HG02642 (cell line): ENCODE measurements around the gene ZNF778.
"Not testable (repeated sequence)": the region's sequence is repeated elsewhere in the genome, so short reads cannot be mapped to it uniquely, and the experiment has no call there.

Experiments
- ATAC-seq: cut with Tn5 transposase; IDR thresholded peaks from one replicate; pipeline ENCODE4 v1.9.1; 2021; ENCODE audit warnings: mild to moderate bottlenecking; ENCODE audit not compliant: unreplicated experiment, poor library complexity

Gene ZNF778

DNA sequence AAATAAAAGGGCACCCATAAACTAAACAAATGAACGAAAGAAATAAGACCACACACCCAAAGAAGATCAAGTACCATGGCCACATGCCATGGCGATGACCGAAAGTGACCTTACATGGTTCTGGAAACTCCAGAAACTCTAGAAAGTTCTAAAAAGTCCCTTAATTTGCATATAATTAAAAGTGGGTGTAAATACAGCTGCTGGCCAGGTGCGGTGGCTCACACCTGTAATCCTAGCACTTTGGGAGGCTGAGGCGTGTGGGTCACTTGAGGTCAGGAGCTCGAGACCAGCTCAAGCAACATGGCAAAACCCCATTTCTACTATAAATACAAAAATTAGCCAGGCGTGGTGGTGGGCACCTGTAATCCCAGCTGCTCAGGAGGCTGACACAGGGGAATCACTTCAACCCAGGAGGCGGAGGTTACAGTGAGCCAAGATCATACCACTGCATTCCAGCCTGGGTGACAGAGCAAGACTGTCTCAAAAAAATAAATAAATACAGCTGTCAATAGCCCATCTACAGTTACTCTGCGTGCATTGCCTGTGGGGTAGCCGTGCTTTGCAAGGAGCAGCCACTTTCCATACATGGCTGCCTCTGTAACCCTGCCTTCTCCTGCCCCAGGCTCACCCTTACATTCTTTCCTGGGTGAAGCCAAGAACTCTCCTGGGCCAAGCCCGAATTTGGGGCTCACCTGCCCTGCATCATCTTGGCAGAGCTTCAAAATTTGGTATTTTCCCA is 7.2 kb upstream of the ZNF778 start:
- ATAC-seq: no peak

DNA sequence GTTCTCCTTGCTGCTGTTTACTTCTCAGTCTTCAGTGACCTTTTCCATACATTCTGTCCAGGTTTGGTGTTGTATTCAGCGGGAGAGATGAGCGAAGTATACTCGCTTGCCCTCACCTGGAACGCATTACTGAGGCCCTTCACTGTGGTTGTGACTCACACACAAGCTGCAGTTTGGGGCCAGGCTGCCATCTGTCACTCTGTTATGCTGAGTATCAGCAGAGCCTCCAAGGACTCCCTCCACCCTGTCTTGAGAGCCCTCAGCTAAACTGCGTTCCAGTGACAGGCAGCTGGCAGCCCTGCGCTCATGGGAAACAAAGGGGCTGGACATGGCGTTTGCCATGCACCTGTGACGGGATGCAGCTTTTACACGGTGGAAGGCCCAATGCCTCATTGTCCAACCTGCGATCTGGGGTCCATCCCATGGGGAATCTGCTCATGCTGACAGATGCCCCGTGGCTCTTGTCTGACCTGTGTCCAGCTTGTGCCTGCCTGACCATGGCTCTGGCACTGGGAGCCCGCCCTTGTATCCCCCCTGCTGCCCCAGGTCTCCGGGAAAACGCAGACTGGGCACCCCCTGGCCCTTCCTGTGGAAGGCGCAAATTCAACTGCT is 6.5 kb upstream of the ZNF778 start:
- ATAC-seq: no peak

DNA sequence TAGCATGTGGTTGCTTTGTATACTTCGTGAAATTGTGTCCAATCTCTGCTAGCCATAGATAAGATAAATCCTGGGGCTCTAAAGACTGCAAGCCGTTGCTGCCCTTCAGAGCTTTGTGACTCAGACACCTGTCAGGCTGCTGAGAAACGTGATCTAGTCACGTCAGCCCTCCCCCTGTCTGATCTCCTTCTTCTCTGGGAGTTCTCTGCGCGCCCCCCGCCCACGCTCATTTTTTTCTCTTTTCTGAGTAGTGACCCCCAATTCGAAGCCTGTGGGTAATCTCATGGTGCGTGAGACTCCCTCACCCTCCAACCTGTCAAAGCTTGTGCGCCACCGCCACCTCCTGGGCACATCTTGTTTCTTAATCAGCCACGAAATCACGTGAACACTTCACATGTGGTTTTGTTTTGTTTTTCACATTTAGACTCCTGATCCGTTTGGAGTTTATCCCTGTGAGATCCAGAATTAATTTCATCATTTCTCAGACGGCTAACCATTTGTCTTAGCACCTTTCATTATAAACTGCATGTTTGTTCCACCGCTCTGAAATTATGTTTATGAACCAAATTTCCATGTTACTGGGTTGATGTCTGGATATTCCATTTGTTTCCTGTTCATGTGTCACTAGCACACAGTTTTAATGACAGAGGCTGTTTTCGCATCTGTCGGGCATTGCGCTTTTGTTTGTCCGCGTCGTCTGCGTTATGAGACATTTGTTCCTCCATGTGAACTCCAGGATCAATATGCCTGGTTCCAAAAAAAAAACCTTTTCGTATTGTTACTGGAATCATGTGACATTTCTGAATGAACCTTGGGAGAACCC is 977 bp upstream of the ZNF778 start:
- peak; percentile 37 for ATAC-seq

DNA sequence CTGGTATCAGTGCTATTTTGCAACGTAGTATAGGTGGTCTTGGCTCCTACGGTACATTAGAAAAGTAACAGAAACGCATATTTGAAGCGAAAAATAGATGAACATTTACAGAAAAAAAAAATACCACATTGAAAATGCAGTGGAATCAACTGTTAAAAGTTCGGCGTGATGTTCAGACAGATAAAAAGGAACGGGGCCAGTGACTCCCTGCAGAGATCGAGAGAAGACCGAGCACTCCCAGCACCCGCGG is 440 bp upstream of the ZNF778 start:
- no peak for ATAC-seq

DNA sequence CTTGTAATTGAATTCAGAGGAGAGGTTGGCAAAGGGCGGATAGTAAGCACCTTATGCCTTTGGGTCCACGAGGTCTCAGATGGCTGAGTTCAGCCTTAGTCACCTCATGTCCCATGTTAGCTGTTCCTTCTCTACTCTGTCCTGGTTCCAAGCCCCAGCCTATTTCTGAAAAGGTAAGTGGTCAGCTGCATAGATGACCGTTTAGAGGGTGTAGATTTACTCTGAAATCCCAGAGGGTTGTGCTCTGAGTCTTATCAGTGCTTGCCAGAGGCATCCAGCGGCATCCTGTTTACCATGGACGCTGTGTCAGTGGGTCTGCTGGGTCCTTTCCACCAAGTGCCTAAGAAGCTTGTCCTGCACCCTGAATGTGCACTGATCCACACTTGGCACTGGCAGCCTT is 1.9 kb downstream of the ZNF778 start:
- ATAC-seq: no peak

DNA sequence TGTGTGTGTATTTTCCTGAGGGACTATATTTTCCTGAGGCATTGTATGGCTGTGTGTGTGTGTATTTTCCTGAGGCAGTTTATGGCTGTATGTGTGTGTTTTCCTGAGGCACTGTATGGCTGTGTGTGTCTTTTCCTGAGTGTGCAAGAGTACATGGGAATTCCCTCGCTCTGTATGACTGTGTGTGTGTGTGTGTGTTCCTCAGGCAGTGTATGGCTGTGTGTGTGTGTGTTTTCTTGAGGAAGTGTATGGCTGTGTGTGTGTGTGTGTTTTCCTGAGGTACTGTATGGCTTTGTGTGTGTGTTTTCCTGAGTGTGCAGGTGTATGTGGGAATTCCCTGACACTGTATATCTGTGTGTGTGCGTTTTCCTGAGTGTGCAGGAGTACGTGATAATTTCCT is 4.1 kb downstream of the ZNF778 start:
- ATAC-seq: no peak

DNA sequence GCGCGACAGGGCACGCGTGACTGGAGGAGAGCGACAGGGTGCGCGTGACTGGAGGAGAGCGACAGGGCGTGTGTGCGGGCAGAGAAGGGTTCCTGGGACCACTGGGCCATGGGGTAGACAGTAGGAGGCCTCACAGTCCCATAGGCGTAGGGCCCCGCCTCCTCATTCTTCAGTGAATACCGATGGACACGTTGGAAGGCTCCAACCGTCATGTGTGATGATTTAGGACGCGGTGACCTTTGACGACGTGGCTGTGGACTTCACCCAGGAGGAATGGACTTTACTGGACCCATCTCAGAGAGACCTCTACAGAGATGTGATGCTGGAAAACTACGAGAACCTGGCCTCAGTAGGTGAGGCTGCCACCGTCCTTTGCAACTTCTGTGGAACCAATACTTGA is 5.4 kb downstream of the ZNF778 start:
- ATAC-seq: no peak

DNA sequence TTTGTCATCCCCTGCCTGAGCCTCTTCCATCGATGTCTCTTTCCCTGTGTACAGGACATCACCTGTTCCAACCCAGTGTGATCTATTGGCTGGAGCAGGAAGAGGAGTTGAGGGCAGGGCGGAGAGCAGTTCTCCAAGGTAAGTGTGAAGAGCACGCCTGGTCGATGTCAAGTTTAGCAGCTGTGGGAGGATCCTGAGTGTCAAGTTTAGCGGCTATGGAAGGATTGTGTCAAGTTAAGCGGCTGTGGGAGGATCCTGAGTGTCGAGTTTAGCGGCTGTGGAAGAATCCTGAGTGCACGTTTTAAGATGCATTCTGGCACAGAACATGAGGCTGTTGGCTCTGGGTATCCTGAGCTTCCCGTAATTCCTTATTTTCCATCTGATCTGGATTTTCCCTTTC is 7.2 kb downstream of the ZNF778 start:
- ATAC-seq: no peak

DNA sequence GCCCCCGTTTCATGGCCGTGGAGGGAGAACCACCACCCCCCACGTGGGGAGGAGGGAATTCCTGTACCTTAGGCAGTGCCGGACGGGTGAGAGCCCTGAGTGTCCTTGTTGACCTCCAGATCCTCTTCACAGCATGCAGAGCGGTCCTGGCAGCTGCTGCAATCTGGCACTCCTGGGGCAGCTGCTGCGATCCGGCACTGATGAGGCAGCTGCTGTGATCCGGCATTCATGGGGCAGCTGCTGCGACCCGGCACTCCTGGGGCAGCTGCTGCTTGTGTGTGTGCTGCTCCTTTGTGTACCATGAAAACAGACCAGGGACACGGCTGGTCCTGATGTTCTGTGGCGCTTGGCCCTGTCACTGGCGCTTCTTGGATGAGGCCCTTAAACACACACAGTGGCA is 12.8 kb downstream of the ZNF778 start:
- no peak for ATAC-seq

DNA sequence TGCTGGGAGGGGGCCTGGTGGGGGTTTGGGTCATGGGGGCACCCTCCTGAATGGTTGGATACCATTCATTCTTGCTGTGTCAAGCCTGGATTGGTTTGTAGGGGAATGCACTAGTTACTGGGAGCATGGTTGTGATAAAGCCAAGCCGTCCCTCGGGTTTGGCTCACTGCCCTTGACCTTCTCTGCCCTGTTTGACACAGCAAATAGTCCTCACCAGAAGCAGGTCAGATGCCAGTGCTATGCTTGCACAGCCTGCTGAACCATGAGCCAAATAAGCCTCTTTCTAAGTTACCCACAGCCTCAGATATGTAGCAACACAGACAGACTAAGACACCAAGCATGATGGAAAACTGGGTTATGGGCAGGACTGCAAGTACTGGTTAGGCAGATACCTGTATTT is 14.6 kb downstream of the ZNF778 start:
- ATAC-seq: no peak

DNA sequence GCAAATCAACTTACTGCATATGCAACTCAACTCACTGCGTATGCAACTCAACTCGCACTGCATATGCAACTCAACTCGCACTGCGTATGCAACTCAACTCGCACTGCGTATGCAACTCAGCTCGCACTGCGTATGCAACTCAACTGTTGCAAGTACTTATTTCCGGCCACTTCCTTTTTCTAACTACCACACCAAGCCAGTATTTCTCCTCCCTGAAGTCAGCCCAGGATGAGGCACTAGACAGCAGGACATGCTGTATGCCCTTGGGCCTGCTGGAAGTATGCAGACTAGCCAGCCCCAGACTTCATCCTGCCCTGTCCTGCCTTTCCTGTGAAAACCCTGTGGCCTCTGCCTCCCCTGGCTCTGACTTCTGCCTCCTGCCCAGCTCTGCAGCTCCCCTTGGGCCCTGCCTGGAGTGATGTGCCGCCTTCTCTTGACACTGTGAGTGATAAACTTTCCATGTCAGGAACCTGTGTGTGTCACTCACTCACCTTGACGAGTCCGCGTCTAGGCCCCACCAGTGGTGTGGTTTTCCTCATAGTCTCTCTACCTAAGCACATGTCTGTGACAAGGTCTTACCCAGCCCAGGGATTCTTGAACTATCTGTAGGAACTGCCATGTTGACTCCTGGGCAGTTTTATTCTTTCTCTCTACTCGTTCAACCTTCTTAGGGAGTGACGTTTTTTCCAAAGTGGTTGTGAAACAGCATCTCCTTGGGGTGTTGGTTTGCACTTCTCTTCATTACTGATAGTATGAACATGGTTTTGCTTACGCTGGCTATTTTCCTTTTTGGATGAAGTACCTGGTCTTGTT is 16.4 kb downstream of the ZNF778 start:
- ATAC-seq: no peak

DNA sequence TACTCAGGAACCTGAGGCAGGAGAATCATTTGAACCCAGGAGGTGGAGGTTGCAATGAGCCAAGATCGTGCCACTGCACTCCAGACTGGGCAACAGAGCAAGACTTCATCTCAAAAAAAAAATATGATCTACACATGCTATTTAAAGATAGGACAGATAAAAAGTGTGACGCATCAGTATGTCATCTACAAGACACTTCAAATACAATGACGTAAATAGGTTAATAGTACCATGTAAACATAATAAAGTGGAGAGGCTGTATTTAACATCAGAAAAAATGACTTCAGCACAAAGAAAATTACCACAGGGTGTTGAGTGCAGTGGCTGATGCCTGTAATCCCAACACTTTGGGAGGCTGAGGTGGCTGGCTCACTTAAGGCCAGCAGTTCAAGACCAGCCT is 20.2 kb downstream of the ZNF778 start:
- ATAC-seq: no peak

DNA sequence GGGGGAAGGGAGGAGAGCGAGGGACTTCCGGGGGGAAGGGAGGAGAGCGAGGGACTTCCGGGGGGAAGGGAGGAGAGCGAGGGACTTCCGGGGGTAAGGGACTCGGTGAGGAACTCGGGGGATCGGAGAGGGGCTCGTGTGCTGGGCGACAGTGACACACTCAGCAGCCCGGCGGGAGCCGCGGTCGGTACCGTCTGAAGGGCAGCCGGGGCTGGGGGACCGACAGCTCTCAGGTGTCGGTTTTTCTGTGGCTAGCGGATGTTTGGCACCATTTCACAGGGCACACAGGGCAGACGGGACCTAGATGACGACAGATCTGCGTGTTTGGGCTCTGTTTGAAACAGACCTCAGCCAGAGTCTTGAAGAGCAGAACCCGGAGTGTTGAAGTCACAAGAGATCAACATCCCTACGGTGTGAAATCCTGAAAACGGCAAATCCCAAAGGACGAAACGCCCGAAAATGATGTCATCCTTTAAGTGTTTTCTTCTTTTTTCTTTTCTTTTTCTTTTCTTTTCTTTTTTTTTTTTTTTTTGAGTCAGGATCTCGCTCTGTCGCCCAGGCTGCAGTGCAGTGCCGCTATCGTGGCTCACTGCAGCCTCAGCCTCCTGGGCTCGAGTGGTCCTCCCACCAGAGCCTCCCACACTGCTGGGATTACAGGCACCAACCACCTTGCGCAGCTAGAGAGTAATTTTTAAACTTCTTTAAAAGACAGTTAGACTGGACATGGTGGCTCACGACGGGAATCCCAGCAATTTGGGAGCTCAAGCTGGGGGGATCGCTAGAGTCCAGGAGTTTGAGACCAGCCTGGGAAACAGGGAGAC is 23.9 kb downstream of the ZNF778 start:
- ATAC-seq: peak; percentile 64

DNA sequence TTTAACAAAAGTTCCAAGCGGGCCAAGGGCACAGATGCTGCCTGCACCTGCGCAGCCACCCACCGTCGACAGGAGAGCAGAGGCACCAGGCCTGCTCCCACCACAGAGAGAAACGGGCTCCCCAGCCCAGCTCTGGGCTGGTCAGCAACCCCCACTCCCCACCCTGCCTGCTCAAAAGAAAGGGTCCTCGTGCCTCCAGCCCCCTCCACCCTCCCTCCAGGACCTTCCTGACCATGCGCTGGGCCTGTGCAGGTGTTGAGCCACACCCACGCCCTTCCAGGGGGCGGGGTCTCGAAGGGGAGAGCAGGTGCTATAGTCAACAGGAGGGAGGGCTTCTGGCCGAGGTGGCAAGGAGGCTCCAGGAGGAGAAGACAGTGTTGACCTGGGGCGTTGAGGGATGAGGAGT is 25.3 kb downstream of the ZNF778 start:
- no peak for ATAC-seq

DNA sequence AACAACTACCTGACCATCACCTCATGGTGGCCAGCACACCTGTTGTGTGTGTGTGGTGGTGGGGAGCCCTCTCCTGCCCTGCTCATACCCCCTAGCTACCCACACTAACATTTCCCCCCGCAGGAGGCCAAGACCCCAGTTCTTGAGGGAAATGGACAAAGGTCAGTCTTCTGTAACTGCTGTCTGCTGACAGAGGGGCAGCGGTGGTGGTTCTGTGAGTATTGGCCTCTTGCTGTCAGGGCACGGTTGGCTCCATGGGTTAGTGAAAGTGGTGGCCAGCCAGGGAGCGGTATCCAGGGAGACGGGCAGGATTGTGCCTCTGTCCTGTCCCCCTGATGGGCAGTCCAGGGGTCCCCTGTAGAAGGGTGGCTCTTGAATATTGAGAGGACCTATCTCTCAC is 26.2 kb downstream of the ZNF778 start:
- ATAC-seq: no peak

DNA sequence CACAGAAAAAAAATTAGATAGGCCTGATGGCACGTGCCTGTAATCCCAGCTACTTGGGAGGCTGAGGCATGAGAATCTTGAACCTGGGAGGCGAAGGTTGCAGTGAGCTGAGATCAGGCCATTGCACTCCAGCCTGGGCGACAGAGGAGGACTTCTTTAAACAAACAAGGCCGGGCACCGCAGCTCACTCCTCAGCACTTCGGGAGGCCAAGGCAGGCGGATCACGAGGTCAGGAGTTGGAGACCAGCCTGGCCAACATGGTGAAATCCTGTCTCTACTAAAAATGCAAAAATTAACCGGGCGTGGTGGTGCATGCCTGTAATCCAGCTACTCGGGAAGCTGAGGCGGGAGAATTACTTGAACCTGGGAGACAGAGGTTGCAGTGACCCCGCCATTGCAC is 26.8 kb downstream of the ZNF778 start:
- ATAC-seq: not testable (repeated sequence)

DNA sequence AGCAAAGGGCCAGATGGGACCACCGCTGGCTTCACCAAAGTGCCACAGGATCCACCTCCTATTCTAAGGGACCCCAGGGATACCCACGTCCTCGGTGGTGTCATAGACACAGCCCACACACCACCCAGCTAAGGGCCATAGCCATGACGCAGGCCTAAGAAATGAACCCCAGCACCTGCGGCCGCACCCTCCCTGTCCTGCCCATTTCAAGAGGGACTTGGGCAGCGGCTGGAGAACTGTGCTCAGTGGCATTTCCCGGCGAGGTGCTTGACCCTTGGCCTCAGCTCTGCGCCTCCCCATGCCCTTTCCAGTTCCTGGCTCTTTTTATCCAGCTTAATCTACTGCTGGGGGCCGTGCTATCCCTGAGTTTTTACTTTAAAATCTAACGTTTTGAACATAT is 27.3 kb downstream of the ZNF778 start:
- ATAC-seq: no peak

DNA sequence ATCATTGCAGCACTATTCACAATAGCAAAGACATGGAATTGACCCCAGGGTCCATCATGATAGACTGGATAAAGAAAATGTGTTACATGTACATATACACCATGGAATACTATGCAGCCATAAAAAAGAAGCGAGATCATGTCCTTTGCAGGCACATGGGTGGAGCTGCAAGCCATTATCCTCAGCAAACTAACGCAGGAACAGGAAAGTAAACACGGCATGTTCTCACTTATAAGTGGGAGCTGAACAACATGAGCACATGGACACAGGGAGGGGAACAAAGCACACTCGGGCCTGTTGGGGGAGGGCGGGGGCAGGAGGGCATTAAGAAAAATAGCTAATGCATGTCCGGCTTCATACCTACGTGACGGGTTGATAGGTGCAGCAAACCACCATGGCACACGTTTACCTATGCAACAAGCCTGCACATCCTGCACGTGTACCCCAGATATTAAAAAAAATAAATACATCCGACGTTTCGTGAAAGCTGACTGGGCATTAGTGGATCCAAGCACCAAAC is 28.9 kb downstream of the ZNF778 start:
- ATAC-seq: no peak

DNA sequence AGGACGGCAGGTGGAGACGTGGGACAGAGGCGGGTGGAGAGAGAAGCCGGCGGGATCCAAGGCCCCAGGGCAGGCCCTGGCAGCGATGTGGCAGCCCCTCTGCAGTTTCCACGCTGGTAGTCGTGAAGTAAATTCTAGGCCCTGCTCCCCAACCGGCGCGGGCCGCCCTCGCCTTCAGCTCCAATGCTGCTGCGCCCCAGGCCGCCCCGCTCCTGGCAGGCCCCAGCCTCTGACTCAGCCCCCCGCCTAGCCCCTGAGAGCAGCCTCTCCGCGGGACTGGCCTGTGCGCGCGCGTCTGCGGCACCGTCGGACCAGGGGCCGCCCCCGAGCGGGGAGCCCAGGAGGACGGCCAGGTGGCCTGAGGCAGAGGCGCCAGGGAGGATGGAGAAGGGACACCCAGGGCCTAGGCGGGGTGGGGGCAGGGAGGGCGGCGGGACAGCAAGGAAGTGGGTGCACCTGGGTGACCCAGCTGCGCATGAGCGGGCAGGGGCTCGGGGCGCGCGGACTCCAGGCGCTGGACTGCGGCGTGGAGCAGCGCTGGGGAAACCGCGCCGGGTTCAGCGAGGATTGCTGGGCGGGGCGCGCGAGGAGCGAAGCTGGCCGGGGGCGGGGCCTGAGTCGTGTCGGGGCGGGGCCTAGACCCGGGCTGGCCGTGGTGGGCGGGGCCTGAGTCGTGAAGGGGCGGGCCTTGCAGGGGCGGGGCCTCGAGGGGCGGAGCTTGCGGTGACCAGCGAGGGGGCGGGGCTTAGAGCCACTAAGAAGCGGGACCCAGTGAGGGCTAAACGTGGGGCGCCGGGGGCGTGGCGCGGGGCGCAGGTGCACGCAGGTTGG is 29.6 kb downstream of the ZNF778 start:
- peak; percentile 79 for ATAC-seq
